Neuronal stem cell (in vitro differentiated cells): ENCODE results near the gene INCA1.

Experiments
- DNase-seq: peaks from one replicate; pipeline ENCODE4 v3.0.0-alpha.2; 2013; ENCODE audit warnings: low spot score
- H2AFZ ChIP-seq: one replicate; pipeline ENCODE4 v1.6.1; 2013; ENCODE audit warnings: mild to moderate bottlenecking, low read length, inconsistent platforms
- H2AK5ac ChIP-seq: 2 replicates; pipeline ENCODE4 v1.6.1; 2013; ENCODE audit warnings: low read depth, mild to moderate bottlenecking, inconsistent platforms, low read length, moderate library complexity, mixed read lengths
- H2BK120ac ChIP-seq: 2 replicates; pipeline ENCODE4 v1.6.1; 2013; ENCODE audit warnings: low read depth, mild to moderate bottlenecking, inconsistent platforms, low read length, moderate library complexity, mixed read lengths
- H2BK12ac ChIP-seq: one replicate; pipeline ENCODE4 v1.6.1; 2013; ENCODE audit warnings: low read length, inconsistent platforms
- H2BK15ac ChIP-seq: 2 replicates; pipeline ENCODE4 v1.6.1; 2013; ENCODE audit warnings: mild to moderate bottlenecking, low read length, inconsistent platforms, mixed read lengths
- H2BK5ac ChIP-seq: one replicate; pipeline ENCODE4 v1.6.1; 2013; ENCODE audit warnings: inconsistent platforms, mild to moderate bottlenecking, low read length, moderate library complexity
- H3K14ac ChIP-seq: one replicate; pipeline ENCODE4 v1.6.1; 2013; ENCODE audit warnings: low read length, inconsistent platforms
- H3K18ac ChIP-seq: 2 replicates; pipeline ENCODE4 v1.6.1; 2013; ENCODE audit warnings: low read length, inconsistent platforms
- H3K23ac ChIP-seq: 2 replicates; pipeline ENCODE4 v1.6.1; 2013; ENCODE audit warnings: low read depth, mild to moderate bottlenecking, mixed read lengths, low read length, inconsistent platforms; ENCODE audit not compliant: poor library complexity
- H3K27ac ChIP-seq: replicated peaks from 3 replicates; pipeline ENCODE4 v1.5.1; 2013; ENCODE audit warnings: low read length, inconsistent platforms
- H3K27me3 ChIP-seq, 3 experiments: 2 replicates each; pipeline ENCODE4 v1.6.1; 2013; ENCODE audit warnings: low read length in 3 of 3, mild to moderate bottlenecking in 2 of 3, inconsistent platforms in 1 of 3, low read depth in 1 of 3, mixed read lengths in 1 of 3, moderate library complexity in 1 of 3; ENCODE audit not compliant: control insufficient read depth in 3 of 3, insufficient read depth in 3 of 3
- H3K36me3 ChIP-seq, 2 donors: replicated peaks in 1 of 2; 2 replicates each; pipeline ENCODE4 v1.6.1; 2013; ENCODE audit warnings: low read length in 2 of 2; ENCODE audit not compliant: control insufficient read depth in 2 of 2, insufficient read depth in 2 of 2
- H3K4ac ChIP-seq: 2 replicates; pipeline ENCODE4 v1.6.1; 2013; ENCODE audit warnings: inconsistent platforms, mild to moderate bottlenecking, low read length, moderate library complexity
- H3K4me1 ChIP-seq, 2 donors: 1 replicate in 1 of 2; 2 replicates in 1 of 2; pipeline ENCODE4 v1.6.1; 2013; ENCODE audit warnings: low read length in 2 of 2, low read depth in 1 of 2; ENCODE audit not compliant: control insufficient read depth in 2 of 2, insufficient read depth in 1 of 2
- H3K4me2 ChIP-seq: one replicate; pipeline ENCODE4 v1.6.1; 2013; ENCODE audit warnings: mild to moderate bottlenecking, low read length, inconsistent platforms; ENCODE audit not compliant: insufficient read depth, poor library complexity, severe bottlenecking
- H3K4me3 ChIP-seq, 2 donors: 2 replicates each; pipeline ENCODE4 v1.5.1; 2013; ENCODE audit warnings: low read length in 2 of 2, mild to moderate bottlenecking in 2 of 2, inconsistent platforms in 1 of 2, moderate library complexity in 1 of 2
- H3K79me1 ChIP-seq: one replicate; pipeline ENCODE4 v1.6.1; 2013; ENCODE audit warnings: low read depth, mild to moderate bottlenecking, inconsistent platforms, low read length, moderate library complexity
- H3K9ac ChIP-seq: one replicate; pipeline ENCODE4 v1.6.1; 2013; ENCODE audit warnings: mild to moderate bottlenecking, low read depth, low read length, inconsistent platforms; ENCODE audit not compliant: poor library complexity
- H3K9me3 ChIP-seq, 2 donors: replicated peaks in 1 of 2; 2 replicates each; pipeline versions ENCODE3 to v1.6.1; 2013; ENCODE audit warnings: low read length in 2 of 2, mild to moderate bottlenecking in 2 of 2, inconsistent platforms in 1 of 2, low read depth in 1 of 2, mixed read lengths in 1 of 2, moderate library complexity in 1 of 2; ENCODE audit not compliant: control insufficient read depth in 2 of 2, insufficient read depth in 1 of 2
- H4K8ac ChIP-seq: one replicate; pipeline ENCODE4 v1.6.1; 2013; ENCODE audit warnings: low read depth, mild to moderate bottlenecking, inconsistent platforms, low read length, moderate library complexity
- H4K91ac ChIP-seq: one replicate; pipeline ENCODE4 v1.6.1; 2013; ENCODE audit warnings: low read length, low read depth, mild to moderate bottlenecking, inconsistent platforms; ENCODE audit not compliant: poor library complexity
- WGBS, 2 donors: extraction: QIAGEN DNeasy Blood & Tissue Kit; methylation state at CpG; one replicate each; pipeline ENCODE4 v1.1.7; 2013; ENCODE audit warnings: missing lambda C conversion rate in 2 of 2, mixed read lengths in 1 of 2; ENCODE audit not compliant: insufficient read length in 2 of 2, insufficient replicate concordance in 1 of 2; ENCODE audit errors: extremely low coverage in 2 of 2; 5-methylcytosine and 5-hydroxymethylcytosine counted together

INCA1 gene

GRCh38 chr17:4971826-4972225, 25.5 kb downstream of the INCA1 start:
- no CpG with 5 or more reads among the region's 6 CpGs for WGBS, 2 donors
- H3K27ac ChIP-seq: no peak overlapping the region

GRCh38 chr17:4970273-4970672, 27.0 kb downstream of the INCA1 start:
- no peak overlapping the region for H4K8ac ChIP-seq
- H2AFZ ChIP-seq: no peak overlapping the region
- H2BK120ac ChIP-seq: no peak overlapping the region
- no peak overlapping the region for H2BK12ac ChIP-seq
- H3K18ac ChIP-seq: no peak overlapping the region
- no peak overlapping the region for H2AK5ac ChIP-seq
- H3K27me3 ChIP-seq: no peaks in the 10 kb centered on the region
- peaks cover 11 to 25% of the 10 kb centered on the region in 2 donors for H3K36me3 ChIP-seq
- peaks cover 2% of the 10 kb centered on the region for H3K79me1 ChIP-seq
- H3K23ac ChIP-seq: no peak overlapping the region
- no peak overlapping the region for H3K4ac ChIP-seq
- H3K14ac ChIP-seq: no peak overlapping the region
- H2BK15ac ChIP-seq: no peak overlapping the region
- WGBS, 2 donors: no CpG with 5 or more reads among the region's 8 CpGs
- no peak overlapping the region for H3K27ac ChIP-seq
- peaks cover 5 to 6% of the 10 kb centered on the region in 2 donors for H3K9me3 ChIP-seq
- no peak overlapping the region for H4K91ac ChIP-seq
- H3K9ac ChIP-seq: no peak overlapping the region
- DNase-seq: no peak
- H3K4me1 ChIP-seq: peaks cover 6 to 15% of the 10 kb centered on the region in 2 donors
- H2BK5ac ChIP-seq: no peak overlapping the region
- no peak overlapping the region for H3K4me3 ChIP-seq
- no peak overlapping the region for H3K4me2 ChIP-seq

More at GRCh38 chr17:4971826-4972225, 25.5 kb downstream of the INCA1 start:
- Histone ChIP-seq H3K36me3 (peaks cover 7 to 20% of the 10 kb centered on the region in 2 donors), H3K9me3 (peaks cover 0 to 1% of the 10 kb centered on the region in 2 donors), H3K9ac (no peak overlapping the region), H2BK120ac (no peak overlapping the region), H3K23ac (no peak overlapping the region), H2BK15ac (no peak overlapping the region), H3K27me3 (no peaks in the 10 kb centered on the region), H3K18ac (no peak overlapping the region), H2AK5ac (no peak overlapping the region), H4K8ac (no peak overlapping the region), H2BK12ac (no peak overlapping the region), H2AFZ (no peak overlapping the region), H3K14ac (no peak overlapping the region), H3K4me3 (no peak overlapping the region), H3K79me1 (peaks cover 2% of the 10 kb centered on the region), H3K4me1 (peaks cover 4 to 11% of the 10 kb centered on the region in 2 donors), H2BK5ac (no peak overlapping the region), H4K91ac (no peak overlapping the region), H3K4ac (no peak overlapping the region), H3K4me2 (no peak overlapping the region)
- no peak for DNase-seq

GRCh38 chr17:4969551-4970173, 27.7 kb downstream of the INCA1 start:
- Histone ChIP-seq H3K79me1 (peaks cover 2% of the 10 kb centered on the region), H4K8ac (no peak overlapping the region), H2AFZ (no peak overlapping the region), H4K91ac (no peak overlapping the region), H3K36me3 (peaks cover 11 to 28% of the 10 kb centered on the region in 2 donors), H3K14ac (no peak overlapping the region), H3K4me1 (peaks cover 6 to 15% of the 10 kb centered on the region in 2 donors), H2AK5ac (no peak overlapping the region), H3K27me3 (no peaks in the 10 kb centered on the region), H3K23ac (no peak overlapping the region), H3K9me3 (peaks cover 5 to 9% of the 10 kb centered on the region in 2 donors), H3K4ac (no peak overlapping the region), H2BK120ac (no peak overlapping the region), H2BK12ac (no peak overlapping the region), H3K27ac (no peak overlapping the region), H3K18ac (no peak overlapping the region), H2BK5ac (no peak overlapping the region), H3K9ac (no peak overlapping the region), H2BK15ac (no peak overlapping the region), H3K4me2 (no peak overlapping the region), H3K4me3 (peak overlapping the region; percentile 10 to 67)
- WGBS, 2 donors: no CpG with 5 or more reads among the region's 16 CpGs
- DNase-seq: no peak

- H3K9ac ChIP-seq: peak overlapping the region; percentile 94
- no peak overlapping the region for H3K23ac ChIP-seq
- peak overlapping the region; percentile 80 for H3K4me2 ChIP-seq
- H3K4me1 ChIP-seq: peaks cover 6 to 15% of the 10 kb centered on the region in 2 donors
- peak overlapping the region; percentile 84 for H2AFZ ChIP-seq
- no peak for DNase-seq
- no peak overlapping the region for H2BK120ac ChIP-seq
- H3K27me3 ChIP-seq: no peaks in the 10 kb centered on the region
- H2BK15ac ChIP-seq: peak overlapping the region; percentile 96
- peaks cover 9 to 28% of the 10 kb centered on the region in 2 donors for H3K36me3 ChIP-seq
- H2AK5ac ChIP-seq: peak overlapping the region; percentile 59
- H3K14ac ChIP-seq: peak overlapping the region; percentile 11
- peak overlapping the region; percentile 99 for H3K18ac ChIP-seq
- H2BK12ac ChIP-seq: no peak overlapping the region
- H4K8ac ChIP-seq: peak overlapping the region; percentile 52
- no CpG with 5 or more reads among the region's 15 CpGs for WGBS, 2 donors
- peak overlapping the region; percentile 97 for H2BK5ac ChIP-seq
- H4K91ac ChIP-seq: no peak overlapping the region
- H3K9me3 ChIP-seq: peaks cover 3 to 9% of the 10 kb centered on the region in 2 donors
- H3K27ac ChIP-seq: peak overlapping the region; percentile 82
- H3K4ac ChIP-seq: no peak overlapping the region
- H3K4me3 ChIP-seq: peak overlapping the region; percentile 67 to 85
- peaks cover 2% of the 10 kb centered on the region for H3K79me1 ChIP-seq
These were observed 28.2 kb downstream of the INCA1 start for GRCh38 chr17:4969047-4969550.
